ENCODE data around the gene RPA4.

The RPA4 gene

GRCh38 chrX:96907516-96908272 is 24.0 kb downstream of the RPA4 start:
- no peaks in the 10 kb centered on the region for H3K9me3 ChIP-seq (ENCODE audit: insufficient read depth, low read length)
- H3K27me3 ChIP-seq (ENCODE audit: insufficient read depth, insufficient read length): no peaks in the 10 kb centered on the region
- DNase-seq (ENCODE audit: low read depth, low spot score): no peak
- TF ChIP-seq YY1 (IDR thresholded peaks at IDR 0.05; ENCODE audit: insufficient read depth, insufficient read length) (no peak), ZNF274 (IDR thresholded peaks at IDR 0.05; ENCODE audit: low read depth, low read length) (no peak), SUZ12 (IDR thresholded peaks at IDR 0.05; ENCODE audit: extremely low read depth, insufficient read depth, insufficient read length) (no peak)
- no peaks in the 10 kb centered on the region for H3K36me3 ChIP-seq (ENCODE audit: insufficient read depth, insufficient read length, low read length)
- H3K9ac ChIP-seq (ENCODE audit: insufficient read length, low read depth): no peak overlapping the region
- no peak overlapping the region for H3K4me3 ChIP-seq (ENCODE audit: insufficient read length, low read depth)
- no peaks in the 10 kb centered on the region for H3K4me1 ChIP-seq (ENCODE audit: insufficient read depth, insufficient read length)

DNA sequence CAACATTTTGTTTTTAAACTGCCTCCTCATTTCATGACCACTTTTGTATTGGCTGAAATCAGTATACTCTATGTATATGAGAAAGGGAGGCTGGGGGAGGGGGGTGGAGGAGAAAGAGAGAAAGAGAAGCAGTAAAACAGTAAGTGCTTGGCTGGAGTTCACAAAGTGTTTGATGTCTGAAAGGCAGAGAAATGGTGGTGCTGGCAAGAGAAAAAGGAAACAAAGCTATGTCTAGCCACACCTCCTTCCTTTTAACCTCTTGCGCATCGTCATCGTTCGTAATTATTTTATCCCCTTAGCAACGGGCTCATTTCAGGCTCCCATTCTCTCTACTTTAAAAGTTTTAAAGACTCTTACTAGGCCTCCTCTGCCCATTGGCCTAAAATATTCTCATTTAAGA is 25.6 kb downstream of the RPA4 start:
- no peak overlapping the region for H3K4me3 ChIP-seq (ENCODE audit: insufficient read length, low read depth)
- H3K9ac ChIP-seq (ENCODE audit: insufficient read length, low read depth): no peak overlapping the region
- DNase-seq (ENCODE audit: low read depth, low spot score): no peak
- no peaks in the 10 kb centered on the region for H3K9me3 ChIP-seq (ENCODE audit: insufficient read depth, low read length)
- H3K27me3 ChIP-seq (ENCODE audit: insufficient read depth, insufficient read length): no peaks in the 10 kb centered on the region
- TF ChIP-seq ZNF274 (IDR thresholded peaks at IDR 0.05; ENCODE audit: low read depth, low read length): no peak
- TF ChIP-seq YY1 (IDR thresholded peaks at IDR 0.05; ENCODE audit: insufficient read depth, insufficient read length): no peak
- no peak for TF ChIP-seq SUZ12 (IDR thresholded peaks at IDR 0.05; ENCODE audit: extremely low read depth, insufficient read depth, insufficient read length)
- no peaks in the 10 kb centered on the region for H3K36me3 ChIP-seq (ENCODE audit: insufficient read depth, insufficient read length, low read length)
- no peaks in the 10 kb centered on the region for H3K4me1 ChIP-seq (ENCODE audit: insufficient read depth, insufficient read length)

GRCh38 chrX:96918864-96919263 is 35.2 kb downstream of the RPA4 start:
- Histone ChIP-seq H3K4me1 (ENCODE audit: insufficient read depth, insufficient read length) (no peaks in the 10 kb centered on the region), H3K36me3 (ENCODE audit: insufficient read depth, insufficient read length, low read length) (no peaks in the 10 kb centered on the region), H3K4me3 (ENCODE audit: insufficient read length, low read depth) (no peak overlapping the region), H3K27me3 (ENCODE audit: insufficient read depth, insufficient read length) (no peaks in the 10 kb centered on the region), H3K9ac (ENCODE audit: insufficient read length, low read depth) (no peak overlapping the region), H3K9me3 (ENCODE audit: insufficient read depth, low read length) (no peaks in the 10 kb centered on the region)
- TF ChIP-seq SUZ12 (IDR thresholded peaks at IDR 0.05; ENCODE audit: extremely low read depth, insufficient read depth, insufficient read length): no peak
- no peak for TF ChIP-seq YY1 (IDR thresholded peaks at IDR 0.05; ENCODE audit: insufficient read depth, insufficient read length)
- TF ChIP-seq ZNF274 (IDR thresholded peaks at IDR 0.05; ENCODE audit: low read depth, low read length): no peak
- no peak for DNase-seq (ENCODE audit: low read depth, low spot score)

DNA sequence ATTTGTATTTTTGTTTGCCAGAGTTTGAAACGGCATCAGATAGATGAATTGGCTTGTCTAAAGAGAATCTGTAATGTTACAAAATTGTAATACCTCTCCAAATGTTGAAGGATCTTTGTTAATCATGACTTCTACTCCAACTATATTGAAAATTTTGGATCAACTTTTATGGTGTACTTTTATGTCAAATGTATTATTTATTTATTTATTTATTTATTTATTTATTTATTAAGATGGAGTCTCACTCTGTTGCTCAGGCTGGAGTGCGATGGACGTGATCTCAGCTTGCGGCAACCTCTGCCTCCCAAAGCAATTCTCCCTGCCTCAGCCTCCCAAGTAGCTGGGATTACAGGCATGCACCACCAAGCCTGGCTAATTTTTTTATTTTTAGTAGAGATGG is 36.0 kb downstream of the RPA4 start:
- TF ChIP-seq ZNF274 (IDR thresholded peaks at IDR 0.05; ENCODE audit: low read depth, low read length): no peak
- no peak for TF ChIP-seq SUZ12 (IDR thresholded peaks at IDR 0.05; ENCODE audit: extremely low read depth, insufficient read depth, insufficient read length)
- no peak for TF ChIP-seq YY1 (IDR thresholded peaks at IDR 0.05; ENCODE audit: insufficient read depth, insufficient read length)
- Histone ChIP-seq H3K9ac (ENCODE audit: insufficient read length, low read depth) (no peak overlapping the region), H3K4me1 (ENCODE audit: insufficient read depth, insufficient read length) (no peaks in the 10 kb centered on the region), H3K27me3 (ENCODE audit: insufficient read depth, insufficient read length) (no peaks in the 10 kb centered on the region), H3K4me3 (ENCODE audit: insufficient read length, low read depth) (no peak overlapping the region), H3K9me3 (ENCODE audit: insufficient read depth, low read length) (no peaks in the 10 kb centered on the region), H3K36me3 (ENCODE audit: insufficient read depth, insufficient read length, low read length) (no peaks in the 10 kb centered on the region)
- no peak for DNase-seq (ENCODE audit: low read depth, low spot score)

GRCh38 chrX:96924581-96924980 is 40.9 kb downstream of the RPA4 start:
- Histone ChIP-seq H3K4me1 (ENCODE audit: insufficient read depth, insufficient read length) (no peaks in the 10 kb centered on the region), H3K36me3 (ENCODE audit: insufficient read depth, insufficient read length, low read length) (no peaks in the 10 kb centered on the region), H3K9ac (ENCODE audit: insufficient read length, low read depth) (no peak overlapping the region), H3K4me3 (ENCODE audit: insufficient read length, low read depth) (no peak overlapping the region), H3K27me3 (ENCODE audit: insufficient read depth, insufficient read length) (no peaks in the 10 kb centered on the region), H3K9me3 (ENCODE audit: insufficient read depth, low read length) (no peaks in the 10 kb centered on the region)
- no peak for DNase-seq (ENCODE audit: low read depth, low spot score)
- TF ChIP-seq ZNF274 (IDR thresholded peaks at IDR 0.05; ENCODE audit: low read depth, low read length) (no peak), YY1 (IDR thresholded peaks at IDR 0.05; ENCODE audit: insufficient read depth, insufficient read length) (no peak), SUZ12 (IDR thresholded peaks at IDR 0.05; ENCODE audit: extremely low read depth, insufficient read depth, insufficient read length) (no peak)

DNA sequence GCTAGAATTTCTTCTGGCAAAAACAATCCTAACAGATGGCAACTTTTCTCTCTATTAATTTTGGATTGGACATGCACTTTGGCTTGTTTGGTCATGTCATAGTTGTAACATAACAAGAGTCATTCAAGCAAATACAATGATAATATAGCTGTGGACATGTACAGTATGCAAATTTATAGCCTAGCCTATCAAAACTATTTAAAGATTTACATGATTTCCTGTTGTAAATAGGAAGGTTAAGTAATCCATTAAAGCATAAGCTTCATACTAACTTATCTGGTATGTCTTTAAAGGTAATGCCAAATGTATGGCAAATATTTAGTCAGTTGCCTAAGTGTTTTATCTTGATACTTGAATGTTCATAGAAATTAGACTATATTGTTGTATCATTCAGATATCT is 45.3 kb downstream of the RPA4 start:
- DNase-seq (ENCODE audit: low read depth, low spot score): no peak
- no peak overlapping the region for H3K9ac ChIP-seq (ENCODE audit: insufficient read length, low read depth)
- no peaks in the 10 kb centered on the region for H3K9me3 ChIP-seq (ENCODE audit: insufficient read depth, low read length)
- no peaks in the 10 kb centered on the region for H3K4me1 ChIP-seq (ENCODE audit: insufficient read depth, insufficient read length)
- TF ChIP-seq YY1 (IDR thresholded peaks at IDR 0.05; ENCODE audit: insufficient read depth, insufficient read length): no peak
- TF ChIP-seq ZNF274 (IDR thresholded peaks at IDR 0.05; ENCODE audit: low read depth, low read length): no peak
- TF ChIP-seq SUZ12 (IDR thresholded peaks at IDR 0.05; ENCODE audit: extremely low read depth, insufficient read depth, insufficient read length): no peak
- no peak overlapping the region for H3K4me3 ChIP-seq (ENCODE audit: insufficient read length, low read depth)
- no peaks in the 10 kb centered on the region for H3K27me3 ChIP-seq (ENCODE audit: insufficient read depth, insufficient read length)
- H3K36me3 ChIP-seq (ENCODE audit: insufficient read depth, insufficient read length, low read length): no peaks in the 10 kb centered on the region

Data from NT2/D1 (cell line).